ENCODE results near the gene C11orf65.

The C11orf65 gene

GRCh38 chr11:108467091-108467823, at the start of gene C11orf65:
Gene C11orf65, minus strand, starts transcription at chr11:108467529. Its CDS starts 5,970 bp downstream, at chr11:108461559.
- H3K4me1 Mint-ChIP-seq (ENCODE audit: low read depth) = peaks cover 10% of the 10 kb centered on the region
- H3K36me3 Mint-ChIP-seq (ENCODE audit: low read depth) = peaks cover 3% of the 10 kb centered on the region
- H3K4me3 Mint-ChIP-seq = peak within 1 kb of the TSS; percentile 98
- no peaks in the 10 kb centered on the region for H3K9me3 Mint-ChIP-seq
- no peaks in the 10 kb centered on the region for H3K27me3 Mint-ChIP-seq (ENCODE audit: low read depth)
- peak; percentile 93 for DNase-seq (ENCODE audit: low spot score)
- peak within 1 kb of the TSS; percentile 100 for H3K27ac Mint-ChIP-seq

- Mint-ChIP-seq H3K4me1 (ENCODE audit: low read depth) (no peaks in the 10 kb centered on the region), H3K27ac (no peak overlapping the region), H3K4me3 (no peak overlapping the region), H3K36me3 (ENCODE audit: low read depth) (no peaks in the 10 kb centered on the region), H3K9me3 (no peaks in the 10 kb centered on the region), H3K27me3 (ENCODE audit: low read depth) (no peaks in the 10 kb centered on the region)
- no peak for DNase-seq (ENCODE audit: low spot score)
Measured at GRCh38 chr11:108516125-108516524, 48.8 kb upstream of the C11orf65 start.

GRCh38 chr11:108512708-108513107, 45.4 kb upstream of the C11orf65 start:
- no peaks in the 10 kb centered on the region for H3K4me1 Mint-ChIP-seq (ENCODE audit: low read depth)
- no peak overlapping the region for H3K27ac Mint-ChIP-seq
- no peak for DNase-seq (ENCODE audit: low spot score)
- no peaks in the 10 kb centered on the region for H3K27me3 Mint-ChIP-seq (ENCODE audit: low read depth)
- H3K36me3 Mint-ChIP-seq (ENCODE audit: low read depth) = no peaks in the 10 kb centered on the region
- H3K4me3 Mint-ChIP-seq = no peak overlapping the region
- no peaks in the 10 kb centered on the region for H3K9me3 Mint-ChIP-seq

GRCh38 chr11:108511851-108512474, 44.6 kb upstream of the C11orf65 start:
- DNase-seq (ENCODE audit: low spot score) = no peak
- Mint-ChIP-seq H3K9me3 (no peaks in the 10 kb centered on the region), H3K27me3 (ENCODE audit: low read depth) (no peaks in the 10 kb centered on the region), H3K4me3 (no peak overlapping the region), H3K36me3 (ENCODE audit: low read depth) (no peaks in the 10 kb centered on the region), H3K27ac (no peak overlapping the region), H3K4me1 (ENCODE audit: low read depth) (no peaks in the 10 kb centered on the region)

GRCh38 chr11:108508653-108509593, 41.6 kb upstream of the C11orf65 start:
- H3K4me3 Mint-ChIP-seq = no peak overlapping the region
- H3K4me1 Mint-ChIP-seq (ENCODE audit: low read depth) = no peaks in the 10 kb centered on the region
- H3K27me3 Mint-ChIP-seq (ENCODE audit: low read depth) = peaks cover 1% of the 10 kb centered on the region
- DNase-seq (ENCODE audit: low spot score) = no peak
- H3K27ac Mint-ChIP-seq = no peak overlapping the region
- H3K36me3 Mint-ChIP-seq (ENCODE audit: low read depth) = no peaks in the 10 kb centered on the region
- H3K9me3 Mint-ChIP-seq = no peaks in the 10 kb centered on the region

- no peak for DNase-seq (ENCODE audit: low spot score)
- no peaks in the 10 kb centered on the region for H3K36me3 Mint-ChIP-seq (ENCODE audit: low read depth)
- H3K4me1 Mint-ChIP-seq (ENCODE audit: low read depth) = peaks cover 9% of the 10 kb centered on the region
- no peak overlapping the region for H3K27ac Mint-ChIP-seq
- peaks cover 8% of the 10 kb centered on the region for H3K27me3 Mint-ChIP-seq (ENCODE audit: low read depth)
- no peak overlapping the region for H3K4me3 Mint-ChIP-seq
- H3K9me3 Mint-ChIP-seq = no peaks in the 10 kb centered on the region
Measured at GRCh38 chr11:108501396-108501795, 34.1 kb upstream of the C11orf65 start.

GRCh38 chr11:108500721-108501120, 33.4 kb upstream of the C11orf65 start:
- no peak overlapping the region for H3K27ac Mint-ChIP-seq
- H3K27me3 Mint-ChIP-seq (ENCODE audit: low read depth) = peaks cover 8% of the 10 kb centered on the region
- H3K36me3 Mint-ChIP-seq (ENCODE audit: low read depth) = no peaks in the 10 kb centered on the region
- no peak overlapping the region for H3K4me3 Mint-ChIP-seq
- H3K9me3 Mint-ChIP-seq = no peaks in the 10 kb centered on the region
- peaks cover 14% of the 10 kb centered on the region for H3K4me1 Mint-ChIP-seq (ENCODE audit: low read depth)
- no peak for DNase-seq (ENCODE audit: low spot score)

GRCh38 chr11:108500169-108500568, 32.8 kb upstream of the C11orf65 start:
- H3K27ac Mint-ChIP-seq = no peak overlapping the region
- no peaks in the 10 kb centered on the region for H3K9me3 Mint-ChIP-seq

GRCh38 chr11:108498816-108499408, 31.6 kb upstream of the C11orf65 start:
- no peaks in the 10 kb centered on the region for H3K9me3 Mint-ChIP-seq
- peak overlapping the region; percentile 86 for H3K4me3 Mint-ChIP-seq
- peak overlapping the region; percentile 95 for H3K27ac Mint-ChIP-seq
- H3K36me3 Mint-ChIP-seq (ENCODE audit: low read depth) = no peaks in the 10 kb centered on the region
- peaks cover 14% of the 10 kb centered on the region for H3K4me1 Mint-ChIP-seq (ENCODE audit: low read depth)
- DNase-seq (ENCODE audit: low spot score) = no peak
- H3K27me3 Mint-ChIP-seq (ENCODE audit: low read depth) = peaks cover 7% of the 10 kb centered on the region

More at GRCh38 chr11:108500169-108500568, 32.8 kb upstream of the C11orf65 start:
- Mint-ChIP-seq H3K36me3 (ENCODE audit: low read depth) (no peaks in the 10 kb centered on the region), H3K4me3 (no peak overlapping the region), H3K27me3 (ENCODE audit: low read depth) (peaks cover 7% of the 10 kb centered on the region), H3K4me1 (ENCODE audit: low read depth) (peaks cover 14% of the 10 kb centered on the region)
- DNase-seq (ENCODE audit: low spot score) = no peak

- H3K4me3 Mint-ChIP-seq = peak within 1 kb of the TSS; percentile 93
- no peaks in the 10 kb centered on the region for H3K9me3 Mint-ChIP-seq
Measured at GRCh38 chr11:108498046-108498815, 30.9 kb upstream of the C11orf65 start, which contains the start of gene POGLUT3. Gene POGLUT3, minus strand, starts transcription at chr11:108498384. Its CDS starts 18 bp downstream, at chr11:108498366.

GRCh38 chr11:108497317-108498045, 30.2 kb upstream of the C11orf65 start:
- Mint-ChIP-seq H3K27ac (peak overlapping the region; percentile 97), H3K36me3 (ENCODE audit: low read depth) (peaks cover 2% of the 10 kb centered on the region), H3K4me1 (ENCODE audit: low read depth) (peaks cover 14% of the 10 kb centered on the region), H3K4me3 (peak overlapping the region; percentile 93), H3K27me3 (ENCODE audit: low read depth) (peaks cover 3% of the 10 kb centered on the region), H3K9me3 (no peaks in the 10 kb centered on the region)
- DNase-seq (ENCODE audit: low spot score) = peak; percentile 86

More at GRCh38 chr11:108498046-108498815, 30.9 kb upstream of the C11orf65 start, which contains the start of gene POGLUT3:
- peak within 1 kb of the TSS; percentile 97 for H3K27ac Mint-ChIP-seq
- H3K4me1 Mint-ChIP-seq (ENCODE audit: low read depth) = peaks cover 14% of the 10 kb centered on the region
- H3K27me3 Mint-ChIP-seq (ENCODE audit: low read depth) = peaks cover 3% of the 10 kb centered on the region
- peak; percentile 38 for DNase-seq (ENCODE audit: low spot score)
- peaks cover 1% of the 10 kb centered on the region for H3K36me3 Mint-ChIP-seq (ENCODE audit: low read depth)

- no peaks in the 10 kb centered on the region for H3K27me3 Mint-ChIP-seq (ENCODE audit: low read depth)
- H3K4me3 Mint-ChIP-seq = peak overlapping the region; percentile 93
- no peak for DNase-seq (ENCODE audit: low spot score)
- peak overlapping the region; percentile 62 for H3K27ac Mint-ChIP-seq
- H3K36me3 Mint-ChIP-seq (ENCODE audit: low read depth) = peaks cover 4% of the 10 kb centered on the region
- H3K9me3 Mint-ChIP-seq = no peaks in the 10 kb centered on the region
- peaks cover 18% of the 10 kb centered on the region for H3K4me1 Mint-ChIP-seq (ENCODE audit: low read depth)
Measured at GRCh38 chr11:108496643-108497256, 29.4 kb upstream of the C11orf65 start.
